NCI-H1694 treated with DMSO at 0.1 percent for 48 hours (cell line): Measurements from ENCODE around the gene NOC2L.

Experiments used
- DNase-seq: peaks from one replicate; lab custom pipeline; 2025; lab: John Stamatoyannopoulos, UW

NOC2L gene

DNA sequence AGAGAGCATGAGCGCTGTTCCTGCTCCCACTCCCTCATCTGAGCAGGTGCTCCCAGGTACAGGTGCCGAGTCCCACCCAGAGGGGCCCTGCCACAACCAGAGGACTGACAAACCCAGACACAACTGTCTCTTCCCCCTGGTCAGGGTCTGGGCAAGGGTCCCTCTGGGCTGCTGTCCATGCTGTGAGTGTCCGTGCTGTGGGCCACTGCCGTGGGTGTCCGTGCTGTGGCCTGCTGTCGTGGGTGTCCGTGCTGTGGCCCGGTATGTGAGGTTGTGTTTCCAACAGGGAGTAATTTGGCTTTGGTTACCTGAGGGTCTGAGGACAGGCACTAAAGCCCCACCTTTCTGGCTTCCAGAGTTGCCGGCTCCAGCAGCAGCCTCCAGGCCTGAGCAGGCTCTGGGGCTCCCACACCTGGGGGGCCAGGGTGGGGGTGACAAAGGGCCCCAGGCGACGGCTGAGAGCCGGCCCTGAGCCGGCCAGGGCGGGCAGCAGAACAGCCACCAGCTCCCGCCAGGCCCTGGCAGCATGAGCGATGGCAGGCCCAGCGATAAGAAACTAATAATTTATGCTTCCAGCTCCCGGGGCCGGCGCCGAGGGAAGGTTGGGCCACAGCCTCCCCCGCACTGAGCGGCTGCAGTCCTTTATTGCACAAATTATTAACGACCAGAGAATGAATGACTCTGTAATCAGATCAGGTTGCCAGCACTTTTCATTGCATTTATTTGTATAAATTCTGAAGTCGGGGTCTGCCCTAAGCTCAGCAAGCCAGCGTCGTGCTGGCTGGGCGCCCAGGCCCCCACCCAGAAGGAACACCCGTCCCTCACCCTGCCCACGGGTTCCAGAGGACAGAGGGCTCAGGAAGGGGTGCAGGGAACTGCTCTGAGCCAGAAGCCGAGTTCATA is 42.6 kb downstream of the NOC2L start:
- DNase-seq, result no peak

DNA sequence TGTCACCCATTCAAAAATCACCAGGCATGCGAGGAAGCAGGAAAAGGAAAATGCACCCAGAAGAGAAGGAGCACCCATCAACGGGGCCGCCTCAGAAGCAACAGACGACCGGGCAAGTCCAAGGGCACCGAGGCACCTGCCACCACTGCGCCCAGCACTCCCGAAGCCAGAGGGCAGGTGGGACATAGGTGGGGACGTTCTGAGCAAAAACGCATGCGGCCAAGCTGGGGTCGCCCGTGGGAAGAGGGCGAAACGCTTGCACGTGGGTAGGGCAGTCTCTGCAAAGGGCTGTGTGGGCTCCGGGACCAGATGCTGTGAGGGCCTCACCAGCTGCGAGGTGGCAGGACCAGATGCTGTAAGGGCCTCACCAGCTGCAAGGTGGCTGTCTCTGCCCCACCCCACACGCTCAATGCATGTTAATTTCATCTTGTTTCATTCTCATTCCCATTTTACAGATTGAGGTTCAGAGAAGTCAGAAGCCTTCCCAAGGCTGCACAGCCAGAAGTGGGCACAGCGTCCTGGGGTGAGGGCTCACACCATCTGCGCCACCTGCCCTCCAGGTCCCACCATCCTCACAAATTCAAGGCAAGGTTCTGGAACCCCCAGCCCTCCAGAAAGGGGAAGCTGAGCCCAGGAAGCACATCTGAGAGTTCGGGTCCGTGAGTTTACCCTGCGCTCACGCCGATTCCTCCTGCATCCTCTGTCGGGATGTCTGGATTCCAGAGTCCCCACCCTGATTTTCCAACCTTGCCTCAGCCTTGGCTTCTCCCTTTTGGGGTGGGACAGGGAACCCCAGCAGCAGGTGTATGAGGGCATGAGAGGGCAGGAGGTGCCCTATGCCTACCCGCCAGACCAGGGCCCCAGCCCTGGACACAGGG is 43.5 kb downstream of the NOC2L start:
- DNase-seq, result no peak

- DNase-seq, result no peak
These were observed 44.2 kb downstream of the NOC2L start for GRCh38 chr1:914891-915280.

DNA sequence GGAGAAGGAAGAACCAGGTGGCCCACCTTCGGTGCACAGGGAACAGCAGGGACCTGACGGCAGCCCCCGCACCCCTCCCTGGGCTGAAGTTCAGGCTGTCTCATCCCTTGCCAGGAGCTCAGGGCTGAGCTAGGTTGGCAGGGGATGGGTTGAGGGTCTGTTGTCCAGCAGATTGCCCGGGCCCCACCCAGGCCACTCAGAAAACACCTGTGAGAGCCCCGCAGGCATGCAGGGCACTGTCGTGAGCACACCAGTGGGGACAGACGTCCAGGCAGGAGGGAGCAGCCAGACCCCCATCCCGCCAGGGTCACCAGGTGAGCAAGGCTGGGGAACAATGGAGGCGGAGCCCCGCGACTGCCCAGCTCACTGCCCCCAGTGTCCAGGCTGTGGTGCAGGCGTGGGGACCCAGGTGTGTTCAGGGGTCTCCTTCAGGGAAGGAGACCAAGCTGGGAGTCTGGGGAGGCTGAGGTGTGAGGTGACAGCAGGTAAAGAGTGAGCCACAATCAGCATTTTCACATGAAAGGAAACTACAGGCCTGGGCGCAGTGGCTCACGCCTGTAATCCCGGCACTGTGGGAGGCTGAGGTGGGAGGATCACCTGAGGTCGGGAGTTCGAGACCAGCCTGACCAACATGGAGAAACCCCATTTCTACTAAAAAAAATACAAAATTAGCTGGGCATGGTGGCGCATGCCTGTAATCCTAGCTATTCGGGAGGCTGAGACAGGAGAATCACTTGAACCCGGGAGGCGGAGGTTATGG is 44.7 kb downstream of the NOC2L start:
- DNase-seq, result no peak

GRCh38 chr1:913491-914130 is 45.4 kb downstream of the NOC2L start:
- no peak for DNase-seq

GRCh38 chr1:912740-913301 is 46.2 kb downstream of the NOC2L start:
- no peak for DNase-seq

GRCh38 chr1:911875-912739 is 46.9 kb downstream of the NOC2L start:
- DNase-seq, result no peak

DNA sequence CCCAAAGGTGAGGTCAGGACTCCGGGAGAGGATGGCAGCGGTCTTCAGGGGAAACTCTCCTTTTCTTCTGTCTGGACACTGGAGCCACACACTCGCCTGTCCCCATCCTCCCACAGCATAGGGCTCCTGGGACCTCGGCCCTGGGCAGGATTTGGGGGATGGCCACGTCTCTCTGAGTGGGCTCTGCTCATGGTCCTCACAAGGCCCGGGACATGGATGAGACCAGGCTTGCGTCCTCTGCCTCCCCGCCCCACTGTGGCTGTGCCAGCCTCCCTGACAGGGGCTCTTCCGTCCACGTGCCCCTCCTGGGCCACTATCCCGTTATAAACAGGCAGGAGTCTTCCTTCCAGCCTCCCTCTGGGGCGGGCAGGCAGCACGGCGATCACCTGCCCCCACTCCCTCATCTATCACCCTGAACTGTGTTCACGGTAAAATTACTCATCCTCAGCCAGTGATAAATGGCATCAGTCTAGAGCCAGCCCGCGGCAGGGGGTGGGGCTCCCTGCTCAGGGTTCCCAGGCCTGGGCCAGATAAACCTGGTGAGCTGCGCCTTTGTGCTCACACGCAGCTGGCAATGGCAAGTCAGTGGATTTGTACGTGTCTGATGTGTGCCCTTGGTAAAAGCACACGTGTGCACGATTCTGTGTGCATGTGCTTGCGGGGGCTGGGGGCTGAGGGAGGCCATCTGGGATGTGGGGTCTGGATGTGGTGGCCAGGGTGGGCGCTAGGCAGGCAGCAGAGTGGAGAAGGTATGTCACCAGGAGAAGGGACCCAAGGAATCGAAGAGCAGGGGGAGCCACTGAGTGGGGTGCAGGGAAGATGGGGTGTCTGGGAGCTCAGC is 48.0 kb downstream of the NOC2L start:
- DNase-seq, result no peak

DNA sequence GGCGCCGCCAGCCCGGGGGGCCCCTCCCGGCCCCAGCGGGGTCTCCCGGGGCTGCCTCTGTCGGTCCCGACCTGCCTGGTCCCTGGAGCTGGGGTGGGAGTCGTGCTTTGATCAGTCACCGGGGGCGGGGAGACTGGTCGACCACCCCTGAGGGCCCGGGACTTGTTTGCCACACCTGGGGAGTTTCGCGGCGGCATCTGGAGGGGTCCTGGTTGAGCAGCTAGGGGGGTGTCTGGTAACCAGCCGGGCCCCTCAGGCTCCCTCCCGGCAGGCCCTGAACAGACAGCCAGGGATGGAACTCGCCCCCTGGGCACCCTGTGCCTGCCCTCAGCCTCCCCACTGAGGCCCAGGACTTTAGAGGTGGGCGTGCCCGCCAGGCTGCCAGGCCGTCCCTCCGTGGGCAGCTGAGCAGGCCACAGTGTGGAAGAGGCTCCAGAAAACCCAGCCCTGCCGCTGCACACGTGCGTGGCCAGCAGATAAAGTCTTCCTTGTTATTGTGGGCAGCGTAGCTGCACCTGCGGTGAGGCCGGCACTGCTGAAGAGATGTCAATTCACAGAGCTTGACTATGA is 48.7 kb downstream of the NOC2L start:
- no peak for DNase-seq

DNA sequence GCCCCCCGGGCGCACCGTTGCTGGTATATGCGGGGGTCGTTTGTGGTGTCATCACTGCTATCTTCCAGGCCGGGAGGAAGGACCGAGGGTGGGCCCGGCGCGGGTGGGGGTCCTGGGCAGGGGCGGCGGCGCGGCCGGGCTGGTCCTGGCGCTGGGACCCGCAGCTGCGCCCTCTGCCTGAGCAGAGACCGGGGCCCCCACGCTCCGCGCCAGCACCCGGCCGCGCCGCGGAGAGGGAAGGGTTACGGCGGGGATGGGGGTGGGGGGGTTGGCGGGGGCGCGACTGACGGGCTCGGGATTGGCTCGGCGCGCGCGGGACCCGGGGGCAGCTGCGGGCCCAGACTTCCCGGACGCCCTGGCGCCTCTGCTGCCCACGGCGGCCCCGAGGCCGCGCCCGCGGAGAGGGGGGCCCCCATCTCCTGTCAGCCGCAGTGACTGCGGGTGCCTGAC is 49.2 kb downstream of the NOC2L start:
- DNase-seq, result no peak

DNA sequence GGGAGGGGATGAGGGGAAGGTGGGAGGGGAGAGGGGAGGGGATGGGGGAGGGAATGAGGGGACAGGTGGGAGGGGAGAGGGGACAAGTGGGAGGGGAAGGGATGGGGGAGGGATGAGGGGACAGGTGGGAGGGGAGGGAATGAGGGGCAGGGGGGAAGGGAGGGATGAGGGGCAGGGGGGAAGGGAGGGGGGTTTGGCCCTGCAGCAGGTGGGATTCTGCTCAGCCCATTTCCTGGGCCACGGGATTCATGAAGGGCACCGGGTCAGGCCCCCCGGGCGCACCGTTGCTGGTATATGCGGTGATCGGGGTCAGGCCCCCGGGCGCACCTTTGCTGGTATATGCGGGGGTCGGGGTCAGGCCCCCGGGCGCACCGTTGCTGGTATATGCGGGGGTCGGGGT is 50.4 kb downstream of the NOC2L start:
- DNase-seq, result no peak

- no peak for DNase-seq
These were observed 51.2 kb downstream of the NOC2L start for GRCh38 chr1:907611-908451.

DNA sequence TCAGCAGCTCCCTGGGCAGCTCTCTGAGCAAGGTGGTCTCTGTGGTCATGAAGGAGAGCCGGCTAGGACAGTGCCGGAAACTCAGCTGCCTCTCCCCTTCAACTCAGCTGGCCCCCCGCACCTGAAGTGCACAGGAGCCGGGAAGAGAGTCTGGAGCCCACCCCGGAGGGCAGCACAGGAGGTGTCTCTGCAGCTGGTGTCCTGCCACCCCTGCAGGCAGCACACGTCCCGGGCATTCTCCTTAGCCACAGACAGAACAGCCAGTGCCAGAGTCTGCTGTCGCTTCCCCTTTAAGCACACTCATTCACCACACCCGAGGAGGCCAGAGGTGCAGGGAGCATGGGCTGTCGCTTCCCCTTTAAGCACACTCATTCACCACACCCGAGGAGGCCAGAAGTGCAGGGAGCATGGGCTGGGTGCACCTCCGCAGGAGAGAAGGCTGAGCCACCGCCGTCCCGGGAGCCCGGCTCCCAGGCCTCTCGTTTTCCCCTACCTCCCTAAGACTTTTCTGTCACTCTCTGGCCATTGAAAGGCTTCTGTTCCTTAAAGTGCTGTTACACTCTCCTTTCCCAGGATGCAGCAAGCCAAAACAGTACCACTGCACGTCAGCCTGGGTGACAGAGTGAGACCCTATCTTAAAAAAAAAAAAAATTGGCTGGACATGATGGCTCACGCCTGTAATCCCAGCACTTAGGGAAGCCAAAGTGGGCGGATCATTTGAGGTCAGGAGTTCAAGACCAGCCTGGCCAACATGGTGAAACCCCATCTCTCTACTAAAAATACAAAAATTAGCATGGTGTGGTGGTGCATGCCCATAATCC is 52.2 kb downstream of the NOC2L start:
- no peak for DNase-seq

GRCh38 chr1:905811-906599 is 53.1 kb downstream of the NOC2L start:
- no peak for DNase-seq

GRCh38 chr1:905071-905749 is 53.8 kb downstream of the NOC2L start:
- no peak for DNase-seq
